Stimulated activated CD8-positive, alpha-beta memory T cell treated with anti-CD3 and anti-CD28 coated beads, Interleukin-12 subunit alpha, Interleukin-12 subunit beta, amount 100 ng/mL, for 4 hours (primary cell): Measurements from ENCODE around the gene ACOT12.

Source experiments
- DNase-seq: peaks from one replicate; pipeline ENCODE4 v3.0.0-alpha.2; 2020; ENCODE audit warnings: low read depth

Gene ACOT12

DNA sequence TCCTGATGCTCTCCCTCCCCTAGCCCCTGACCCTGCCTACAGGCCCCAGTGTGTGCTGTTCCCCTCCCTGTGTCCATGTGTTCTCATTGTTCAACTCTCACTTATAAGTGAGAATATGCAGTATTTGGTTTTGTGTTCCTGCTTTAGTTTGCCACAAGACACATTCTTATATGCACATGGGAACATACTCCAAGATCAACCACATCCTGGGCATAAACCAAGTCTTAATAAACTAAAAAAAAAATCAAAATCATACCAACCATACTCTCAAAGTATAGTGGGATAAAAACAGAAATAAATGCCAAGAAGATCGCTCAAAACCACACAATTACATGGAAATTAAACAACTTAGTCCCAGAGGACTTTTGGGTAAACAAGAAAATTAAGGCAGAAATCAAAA is 103.8 kb downstream of the ACOT12 start:
- DNase-seq: no peak

DNA sequence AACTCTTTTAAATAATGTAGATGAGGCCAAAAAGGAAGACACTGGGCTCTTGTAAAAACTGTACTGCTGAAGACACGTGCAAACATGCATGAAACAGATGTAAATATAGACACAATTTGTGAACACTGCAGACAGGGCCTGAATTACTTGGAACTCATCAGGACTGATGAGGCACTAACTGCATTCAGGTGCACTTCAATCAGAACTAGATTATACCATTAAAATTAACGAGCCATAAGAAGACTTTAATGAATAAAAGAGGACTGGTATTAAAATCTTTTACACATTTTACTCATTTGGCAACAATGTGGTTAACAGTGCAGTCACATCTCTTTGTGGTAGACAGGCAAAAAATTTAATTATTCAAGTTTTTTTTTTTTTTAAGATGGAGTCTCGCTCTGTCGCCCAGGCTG is 105.9 kb downstream of the ACOT12 start:
- DNase-seq: no peak

DNA sequence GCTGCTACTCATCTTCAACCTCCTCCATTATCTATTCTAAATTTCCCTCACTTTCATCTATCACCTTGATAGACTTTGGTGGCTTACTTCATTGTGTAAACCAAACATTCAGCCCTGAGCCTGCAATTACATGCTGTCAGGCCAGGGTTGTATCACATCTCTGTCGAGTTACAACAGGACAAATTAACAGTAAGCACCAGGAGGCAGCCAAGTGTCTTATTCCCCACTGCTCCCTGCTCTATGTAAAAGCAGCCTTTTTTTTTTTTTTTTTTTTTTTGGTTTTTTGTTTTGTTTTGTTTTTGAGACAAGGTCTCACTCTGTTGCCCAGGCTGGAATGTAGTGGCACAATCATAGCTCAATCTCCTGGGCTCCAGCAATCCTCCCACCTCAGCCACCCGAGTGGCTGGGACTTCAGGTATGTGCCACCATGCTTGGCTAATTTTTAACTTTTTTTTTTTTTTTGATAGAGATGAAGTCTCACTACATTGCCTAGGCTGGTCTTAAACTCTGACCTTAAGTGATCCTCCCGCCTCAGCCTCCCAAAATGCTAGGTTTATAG is 107.8 kb downstream of the ACOT12 start:
- DNase-seq: no peak

DNA sequence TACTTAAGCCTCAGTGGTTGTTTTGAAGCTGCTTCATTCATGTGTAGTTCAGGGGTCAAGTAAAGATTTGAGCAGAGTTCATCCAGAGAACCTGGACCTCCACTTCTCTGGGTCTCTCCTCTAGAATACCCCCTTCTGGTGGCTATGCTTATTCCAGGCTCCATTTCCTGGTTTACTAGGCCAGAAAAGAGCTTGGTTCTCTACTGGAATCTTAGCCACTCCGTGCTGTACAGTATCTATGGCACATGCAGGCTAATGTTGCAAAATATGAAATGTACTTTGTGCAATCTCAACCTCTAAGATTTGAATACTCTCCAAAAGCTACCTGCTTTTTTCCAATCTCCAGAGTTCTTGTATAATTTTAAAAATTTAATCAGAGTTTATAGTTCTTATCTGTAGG is 110.0 kb downstream of the ACOT12 start:
- DNase-seq: no peak
